ENCODE measurements around the gene EVI5L.
"Not testable (repeated sequence)": the region's sequence is repeated elsewhere in the genome, so short reads cannot be mapped to it uniquely, and the experiment has no call there.

Gene EVI5L

GRCh38 chr19:7848779-7849457 lies 18.9 kb downstream of the EVI5L start:
- no peak for DNase-seq

GRCh38 chr19:7849631-7849999 lies 19.6 kb downstream of the EVI5L start:
- no peak for DNase-seq

GRCh38 chr19:7850000-7850813 lies 20.2 kb downstream of the EVI5L start:
- no peak for DNase-seq

GRCh38 chr19:7850945-7851622 lies 21.1 kb downstream of the EVI5L start:
- no peak for DNase-seq

GRCh38 chr19:7851623-7852500 lies 21.8 kb downstream of the EVI5L start:
- DNase-seq = no peak

GRCh38 chr19:7852851-7853769 lies 23.1 kb downstream of the EVI5L start:
- DNase-seq = no peak

- no peak for DNase-seq
Measured at GRCh38 chr19:7853770-7854128, 23.7 kb downstream of the EVI5L start.

- no peak for DNase-seq
Measured at GRCh38 chr19:7855426-7856108, 25.5 kb downstream of the EVI5L start.

GRCh38 chr19:7856109-7856591 lies 26.1 kb downstream of the EVI5L start:
- DNase-seq = no peak

- no peak for DNase-seq
Measured at GRCh38 chr19:7856679-7857663, 27.0 kb downstream of the EVI5L start.

- DNase-seq = no peak
Measured at GRCh38 chr19:7857727-7858108, 27.7 kb downstream of the EVI5L start.

GRCh38 chr19:7858109-7858770 lies 28.2 kb downstream of the EVI5L start:
- DNase-seq = no peak

- DNase-seq = not testable (repeated sequence)
Measured at GRCh38 chr19:7859087-7859486, 29.1 kb downstream of the EVI5L start.

- no peak for DNase-seq
Measured at GRCh38 chr19:7859831-7860713, 30.1 kb downstream of the EVI5L start.

- no peak for DNase-seq
Measured at GRCh38 chr19:7860714-7861618, 30.9 kb downstream of the EVI5L start.

GRCh38 chr19:7861619-7862412 lies 31.8 kb downstream of the EVI5L start:
- DNase-seq = no peak
